Muscle of arm (tissue), 12 donors: ENCODE data around the gene LZIC. TPM values are rescaled to one million over a fixed set of nuclear protein-coding genes. Genes with fewer than 3 reads are reported as not detected.

Experiments used
- DNase-seq: peaks from one replicate; pipeline ENCODE4 v3.0.0-alpha.2; 2013
- polyA plus RNA-seq, 12 donors: library from polyadenylated mRNA; unstranded; fragments of 120-200 nt; gene quantifications; one replicate each; pipeline ENCODE4 v1.2.1, GENCODE V29; 2013; ENCODE audit not compliant: insufficient read length in 12 of 12

Gene LZIC
- polyA plus RNA-seq, 12 donors = 46.8 to 82.0 (median 60.2) TPM; not detected in 1

- DNase-seq = peak; percentile 46
Measured at GRCh38 chr1:9890224-9890731, 52.9 kb downstream of the LZIC start.

- no peak for DNase-seq
Measured at GRCh38 chr1:9889411-9889810, 53.8 kb downstream of the LZIC start.

- DNase-seq = no peak
Measured at GRCh38 chr1:9888886-9889285, 54.3 kb downstream of the LZIC start.

- DNase-seq = no peak
Measured at GRCh38 chr1:9887070-9887469, 56.1 kb downstream of the LZIC start.

GRCh38 chr1:9886092-9886742 lies 57.0 kb downstream of the LZIC start:
- no peak for DNase-seq

GRCh38 chr1:9884805-9885204 lies 58.4 kb downstream of the LZIC start:
- no peak for DNase-seq

GRCh38 chr1:9883585-9884449 lies 59.4 kb downstream of the LZIC start:
- no peak for DNase-seq

GRCh38 chr1:9882945-9883303 lies 60.3 kb downstream of the LZIC start:
- no peak for DNase-seq

GRCh38 chr1:9882296-9882944 lies 60.8 kb downstream of the LZIC start:
- no peak for DNase-seq

GRCh38 chr1:9881838-9882249 lies 61.3 kb downstream of the LZIC start:
- DNase-seq = no peak

Other genes with a start within 250 kb of the LZIC start
- gene CLSTN1, start 119.4 kb downstream of the LZIC start, polyA plus RNA-seq = 100 to 1,000 TPM in 1 of 12 donors, 10 to 100 TPM in 10, not detected in 1; 60.7 to 107 (median 71.4) TPM
- 100 to 1,000 TPM in 1 of 12 donors, 10 to 100 TPM in 11; 48.0 to 601 (median 60.2) TPM for gene CTNNBIP1, start 33.1 kb downstream of the LZIC start, polyA plus RNA-seq
- gene NMNAT1, start 84 bp upstream of the LZIC start, polyA plus RNA-seq = 10 to 100 TPM in 11 of 12 donors, not detected in 1; 11.0 to 38.9 (median 12.8) TPM
- gene RBP7, start 53.8 kb upstream of the LZIC start, polyA plus RNA-seq = 1 to 10 TPM in 10 of 12 donors, not detected in 2; 2.8 to 9.2 (median 3.7) TPM
- 10 to 100 TPM in 11 of 12 donors, not detected in 1; 38.3 to 60.4 (median 43.9) TPM for gene UBE4B, start 89.6 kb upstream of the LZIC start, polyA plus RNA-seq